ENCODE results near the gene SPTBN4.
"Not testable (repeated sequence)": the region's sequence is repeated elsewhere in the genome, so short reads cannot be mapped to it uniquely, and the experiment has no call there.

DNA sequence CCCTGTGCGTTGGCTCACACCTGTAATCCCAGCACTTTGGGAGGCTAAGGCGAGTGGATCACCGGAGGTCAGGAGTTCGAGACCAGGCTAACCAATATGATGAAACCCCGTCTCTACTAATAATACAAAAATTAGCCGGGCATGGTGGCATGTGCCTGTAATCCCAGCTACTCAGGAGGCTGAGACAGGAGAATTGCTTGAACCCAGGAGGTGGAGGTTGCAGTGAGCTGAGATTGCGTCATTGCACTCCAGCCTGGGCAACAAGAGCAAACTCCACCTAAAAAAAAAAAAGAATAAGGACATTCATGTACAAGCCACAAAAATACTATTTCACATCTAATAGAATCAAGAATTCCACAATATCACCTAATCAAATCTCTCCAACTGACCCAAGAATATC is 38.6 kb upstream of the SPTBN4 start:
- TF ChIP-seq, protein P1, sequence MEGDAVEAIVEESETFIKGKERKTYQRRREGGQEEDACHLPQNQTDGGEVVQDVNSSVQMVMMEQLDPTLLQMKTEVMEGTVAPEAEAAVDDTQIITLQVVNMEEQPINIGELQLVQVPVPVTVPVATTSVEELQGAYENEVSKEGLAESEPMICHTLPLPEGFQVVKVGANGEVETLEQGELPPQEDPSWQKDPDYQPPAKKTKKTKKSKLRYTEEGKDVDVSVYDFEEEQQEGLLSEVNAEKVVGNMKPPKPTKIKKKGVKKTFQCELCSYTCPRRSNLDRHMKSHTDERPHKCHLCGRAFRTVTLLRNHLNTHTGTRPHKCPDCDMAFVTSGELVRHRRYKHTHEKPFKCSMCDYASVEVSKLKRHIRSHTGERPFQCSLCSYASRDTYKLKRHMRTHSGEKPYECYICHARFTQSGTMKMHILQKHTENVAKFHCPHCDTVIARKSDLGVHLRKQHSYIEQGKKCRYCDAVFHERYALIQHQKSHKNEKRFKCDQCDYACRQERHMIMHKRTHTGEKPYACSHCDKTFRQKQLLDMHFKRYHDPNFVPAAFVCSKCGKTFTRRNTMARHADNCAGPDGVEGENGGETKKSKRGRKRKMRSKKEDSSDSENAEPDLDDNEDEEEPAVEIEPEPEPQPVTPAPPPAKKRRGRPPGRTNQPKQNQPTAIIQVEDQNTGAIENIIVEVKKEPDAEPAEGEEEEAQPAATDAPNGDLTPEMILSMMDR (tag by site-specific recombination; IDR thresholded peaks at IDR 0.05) = not testable (repeated sequence)
- not testable (repeated sequence) for TF ChIP-seq ZNF366 (tag by site-specific recombination; conservative IDR thresholded peaks at IDR 0.05); REPIN1 (tag by site-specific recombination; IDR thresholded peaks at IDR 0.05; ENCODE audit: low read depth); ZNF837 (tag by site-specific recombination; IDR thresholded peaks at IDR 0.05)

All from HEK293 (cell line).